NCI-H1436 (cell line): ENCODE data around the gene UGT1A5.
"Not testable (repeated sequence)": the region's sequence is repeated elsewhere in the genome, so short reads cannot be mapped to it uniquely, and the experiment has no call there.

Experiments
- DNase-seq: peaks from one replicate; lab custom pipeline; 2025; lab: John Stamatoyannopoulos, UW

The UGT1A5 gene

GRCh38 chr2:233693963-233694362 lies 18.7 kb upstream of the UGT1A5 start:
- no peak for DNase-seq

- no peak for DNase-seq
Measured at GRCh38 chr2:233698740-233699139, 14.0 kb upstream of the UGT1A5 start.

GRCh38 chr2:233699424-233700027 lies 13.2 kb upstream of the UGT1A5 start:
- no peak for DNase-seq

GRCh38 chr2:233700028-233700635 lies 12.6 kb upstream of the UGT1A5 start:
- peak; percentile 18 for DNase-seq

- DNase-seq = not testable (repeated sequence)
Measured at GRCh38 chr2:233700842-233701241, 11.9 kb upstream of the UGT1A5 start.

- DNase-seq = no peak
Measured at GRCh38 chr2:233702238-233702637, 10.5 kb upstream of the UGT1A5 start.

- DNase-seq = no peak
Measured at GRCh38 chr2:233705911-233706506, 6.7 kb upstream of the UGT1A5 start.

- no peak for DNase-seq
Measured at GRCh38 chr2:233706720-233707119, 6.0 kb upstream of the UGT1A5 start.

- no peak for DNase-seq
Measured at GRCh38 chr2:233707940-233708644, 4.6 kb upstream of the UGT1A5 start.

GRCh38 chr2:233708942-233709341 lies 3.8 kb upstream of the UGT1A5 start:
- no peak for DNase-seq

- DNase-seq = peak; percentile 67
Measured at GRCh38 chr2:233711312-233712008, 1.2 kb upstream of the UGT1A5 start.

- DNase-seq = no peak
Measured at GRCh38 chr2:233713262-233713615, 532 bp downstream of the UGT1A5 start.

GRCh38 chr2:233714121-233714520 lies 1.4 kb downstream of the UGT1A5 start:
- no peak for DNase-seq

GRCh38 chr2:233718552-233718951 lies 5.8 kb downstream of the UGT1A5 start, which contains the start of gene UGT1A4:
Gene UGT1A4 (plus strand): TSS chr2:233718736. CDS start chr2:233718821, 85 bp downstream.
- DNase-seq = no peak

GRCh38 chr2:233728723-233729301 lies 16.1 kb downstream of the UGT1A5 start, which contains the start of gene UGT1A3:
Gene UGT1A3 (plus strand): TSS chr2:233729042. CDS start chr2:233729127, 85 bp downstream.
- no peak for DNase-seq

- not testable (repeated sequence) for DNase-seq
Measured at GRCh38 chr2:233736868-233737653, 24.4 kb downstream of the UGT1A5 start.

GRCh38 chr2:233740870-233741269 lies 28.2 kb downstream of the UGT1A5 start:
- DNase-seq = no peak

GRCh38 chr2:233743464-233744259 lies 31.0 kb downstream of the UGT1A5 start:
- DNase-seq = no peak

GRCh38 chr2:233745073-233745755 lies 32.5 kb downstream of the UGT1A5 start:
- DNase-seq = no peak

GRCh38 chr2:233745838-233746237 lies 33.1 kb downstream of the UGT1A5 start:
- not testable (repeated sequence) for DNase-seq
